ENCODE results near the gene TPSAB1. TPM values are rescaled to one million over a fixed set of nuclear protein-coding genes. Genes with fewer than 3 reads are reported as not detected.
"Not testable (repeated sequence)": the region's sequence is repeated elsewhere in the genome, so short reads cannot be mapped to it uniquely, and the experiment has no call there.

TPSAB1 gene
- 100 to 1,000 TPM in 3 of 6 donors, 10 to 100 TPM in 2, 1 to 10 TPM in 1; 6.4 to 207 (median 99.8) TPM for total RNA-seq

DNA sequence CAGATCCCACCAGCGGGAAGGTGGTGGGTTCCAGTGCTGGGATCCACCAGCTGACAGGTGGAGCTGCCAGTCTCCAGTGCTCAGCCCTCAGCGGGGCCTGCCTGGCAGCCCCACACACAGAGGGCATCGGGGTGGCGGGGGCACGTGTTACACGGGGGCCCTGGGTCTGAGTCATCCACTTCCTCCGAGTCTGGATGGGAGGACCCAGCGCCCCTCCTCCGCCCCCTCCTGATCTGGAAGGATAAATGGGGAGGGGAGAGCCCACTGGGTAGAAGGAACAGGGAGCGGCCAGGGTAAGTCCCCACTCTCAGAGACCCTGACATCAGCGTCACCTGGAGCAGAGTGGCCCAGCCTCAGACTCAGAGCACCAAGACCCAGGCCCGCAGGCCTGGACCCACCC, at the start of gene TPSAB1:
Gene TPSAB1 (plus strand): TSS at position 270 of the 400 bp plus-strand sequence. CDS start 234 bp downstream, outside the sequence.
- not testable (repeated sequence) for H3K9me3 ChIP-seq, DNase-seq, H3K4me3 ChIP-seq, H3K36me3 ChIP-seq, H3K4me1 ChIP-seq, H3K27me3 ChIP-seq, H3K27ac ChIP-seq
- ATAC-seq (ENCODE audit: low FRiP score in 2 of 2), result peak; percentile 3 to 52
- WGBS, 2 donors, result 53% methylated on average over 5 of the region's 12 CpGs; no CpG with 5 or more reads in 1 of the 2 donors

GRCh38 chr16:1190789-1191188, 49.7 kb upstream of the TPSAB1 start:
- peaks cover 0 to 15% (median 3%) of the 10 kb centered on the region in 4 donors for H3K4me1 ChIP-seq
- not testable (repeated sequence) for H3K4me3 ChIP-seq; DNase-seq; H3K27me3 ChIP-seq; ATAC-seq (ENCODE audit: low FRiP score in 2 of 2); H3K36me3 ChIP-seq; H3K27ac ChIP-seq; H3K9me3 ChIP-seq
- 81 to 88% methylated on average over 4 to 11 of the region's 11 CpGs for WGBS, 2 donors

DNA sequence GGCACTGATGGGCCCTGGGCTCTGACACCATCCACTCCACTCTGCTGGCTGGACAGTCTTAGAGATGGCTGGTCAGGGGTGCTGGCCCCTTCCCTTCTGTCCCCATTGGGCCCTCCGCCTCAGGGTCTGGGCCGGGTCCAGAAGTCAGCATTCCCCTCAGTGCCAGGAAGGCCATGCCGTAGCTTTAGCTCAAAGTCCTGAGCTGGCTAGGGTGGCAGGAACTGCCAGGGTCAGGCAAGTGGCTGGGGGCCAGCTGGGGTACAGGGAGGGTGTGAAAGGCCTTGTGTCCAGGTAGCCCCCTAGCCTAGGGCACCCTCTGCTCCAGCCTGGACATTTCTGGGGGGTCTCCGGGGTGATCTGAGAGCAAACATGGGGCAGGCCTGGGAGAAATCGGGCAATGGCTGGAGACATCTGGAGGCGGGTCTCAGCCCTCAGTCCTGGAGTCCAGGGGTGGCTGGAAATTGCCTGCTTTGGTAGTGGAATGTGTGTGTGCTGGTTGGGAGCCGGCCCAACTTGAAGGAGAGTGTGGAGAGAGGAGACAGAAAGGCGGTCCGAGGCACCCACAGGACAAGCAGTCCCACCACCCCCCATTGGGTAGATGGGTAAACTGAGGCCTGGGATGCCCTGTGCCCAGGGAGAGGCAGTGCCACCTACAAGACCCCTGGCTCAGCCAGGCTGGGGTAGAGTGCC, 48.0 kb upstream of the TPSAB1 start:
- TF ChIP-seq POLR2AphosphoS5 (IDR thresholded peaks at IDR 0.05), result no peak
- no peak for TF ChIP-seq CTCF (IDR thresholded peaks at IDR 0.05)
- no peak for TF ChIP-seq POLR2A (IDR thresholded peaks at IDR 0.05)
- no peak for TF ChIP-seq EP300 (IDR thresholded peaks at IDR 0.05)
- H3K27ac ChIP-seq, result no peak overlapping the region
- H3K27me3 ChIP-seq, result no peaks in the 10 kb centered on the region
- DNase-seq (no peak), ATAC-seq (ENCODE audit: low FRiP score in 2 of 2) (no peak)
- H3K4me3 ChIP-seq, result no peak overlapping the region
- H3K9me3 ChIP-seq, result no peaks in the 10 kb centered on the region
- H3K36me3 ChIP-seq, result no peaks in the 10 kb centered on the region
- peaks cover 0 to 15% (median 3%) of the 10 kb centered on the region in 4 donors for H3K4me1 ChIP-seq
- 72 to 80% methylated on average over 7 to 9 of the region's 9 CpGs for WGBS, 2 donors

- no peak overlapping the region for H3K4me3 ChIP-seq
- DNase-seq, result no peak
- H3K27me3 ChIP-seq, result no peaks in the 10 kb centered on the region
- H3K36me3 ChIP-seq, result no peaks in the 10 kb centered on the region
- no peak overlapping the region for H3K27ac ChIP-seq
- TF ChIP-seq CTCF (IDR thresholded peaks at IDR 0.05) (no peak), EP300 (IDR thresholded peaks at IDR 0.05) (no peak), POLR2AphosphoS5 (IDR thresholded peaks at IDR 0.05) (no peak), POLR2A (IDR thresholded peaks at IDR 0.05) (no peak)
- H3K9me3 ChIP-seq, result no peaks in the 10 kb centered on the region
- H3K4me1 ChIP-seq, result peaks cover 0 to 15% (median 3%) of the 10 kb centered on the region in 4 donors
- ATAC-seq (ENCODE audit: low FRiP score in 2 of 2), result no peak
- 65 to 88% methylated on average over 13 to 28 of the region's 30 CpGs for WGBS, 2 donors
Observed at GRCh38 chr16:1193143-1193824, 47.2 kb upstream of the TPSAB1 start.

DNA sequence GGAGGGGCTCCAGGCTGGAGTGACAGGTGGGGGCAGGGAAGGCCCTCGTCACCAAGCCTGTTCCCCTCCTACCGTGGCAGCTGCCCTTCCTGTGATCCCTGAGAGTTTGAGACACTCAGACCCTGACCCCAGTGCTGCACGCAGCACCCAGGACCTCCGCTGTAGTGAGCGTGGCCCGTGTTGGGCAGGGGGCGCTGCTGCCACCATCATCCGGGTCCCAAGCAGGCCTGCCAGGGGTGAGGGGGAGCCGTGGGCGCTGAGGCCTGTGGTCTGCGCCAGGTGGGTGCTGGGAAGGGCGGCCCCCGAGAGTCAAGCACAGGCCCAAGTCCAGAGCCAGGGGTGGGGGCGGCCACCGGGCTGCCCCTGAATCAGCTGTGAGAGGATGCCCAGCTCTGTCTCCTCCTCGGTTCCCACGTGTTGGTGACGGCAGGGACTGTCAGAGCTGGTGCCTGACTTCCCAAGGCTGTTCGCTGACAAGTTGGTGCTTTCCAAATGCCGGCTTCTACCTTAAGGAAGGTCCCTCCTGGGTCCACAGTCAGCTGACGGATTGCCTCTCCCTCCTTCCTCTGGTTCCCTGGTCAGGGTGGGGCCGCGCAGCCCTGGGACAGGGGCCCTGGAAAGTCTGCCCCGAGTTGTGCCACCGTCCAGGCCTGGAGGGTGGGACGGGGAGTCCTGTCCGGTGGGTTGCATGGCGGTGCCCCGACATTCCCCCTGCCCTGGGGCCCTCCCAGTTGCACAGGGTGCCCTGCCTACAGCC, 46.5 kb upstream of the TPSAB1 start:
- 61 to 65% methylated on average over 8 to 17 of the region's 29 CpGs for WGBS, 2 donors
- TF ChIP-seq POLR2A (IDR thresholded peaks at IDR 0.05), result no peak
- TF ChIP-seq EP300 (IDR thresholded peaks at IDR 0.05), result no peak
- no peak for TF ChIP-seq CTCF (IDR thresholded peaks at IDR 0.05)
- no peak overlapping the region for H3K4me3 ChIP-seq

More for the DNA sequence above, 46.5 kb upstream of the TPSAB1 start:
- Histone ChIP-seq H3K36me3 (no peaks in the 10 kb centered on the region), H3K9me3 (no peaks in the 10 kb centered on the region), H3K27me3 (no peaks in the 10 kb centered on the region), H3K4me1 (peaks cover 0 to 15% (median 3%) of the 10 kb centered on the region in 4 donors), H3K27ac (no peak overlapping the region)
- no peak for DNase-seq
- no peak for ATAC-seq (ENCODE audit: low FRiP score in 2 of 2)

Data from upper lobe of left lung (tissue), 6 donors.